CD4-positive, alpha-beta T cell treated with Interleukin-17A for 1 hour (primary cell): ENCODE data around the gene FOXD2.

Source experiments
- DNase-seq: peaks from one replicate; pipeline ENCODE4 v3.0.0-alpha.2; 2020

FOXD2 gene

DNA sequence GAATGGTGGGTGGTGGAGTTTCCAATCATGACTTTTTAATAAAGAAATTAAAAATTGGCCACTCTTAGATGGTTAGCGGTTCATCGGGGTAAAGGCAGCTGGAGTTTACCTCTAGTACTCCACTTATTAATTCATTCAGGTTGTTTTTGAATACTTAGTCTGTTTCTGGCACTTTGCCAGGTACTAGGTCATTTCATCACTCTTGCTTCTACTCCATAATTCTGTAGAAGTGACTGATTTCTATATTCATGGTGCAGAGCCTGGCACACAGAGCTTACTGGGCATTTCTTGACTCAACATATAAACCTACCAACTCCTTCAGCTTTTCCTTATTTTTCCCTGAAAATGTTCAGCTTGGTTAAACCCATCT lies 31.5 kb downstream of the FOXD2 start:
- no peak for DNase-seq

DNA sequence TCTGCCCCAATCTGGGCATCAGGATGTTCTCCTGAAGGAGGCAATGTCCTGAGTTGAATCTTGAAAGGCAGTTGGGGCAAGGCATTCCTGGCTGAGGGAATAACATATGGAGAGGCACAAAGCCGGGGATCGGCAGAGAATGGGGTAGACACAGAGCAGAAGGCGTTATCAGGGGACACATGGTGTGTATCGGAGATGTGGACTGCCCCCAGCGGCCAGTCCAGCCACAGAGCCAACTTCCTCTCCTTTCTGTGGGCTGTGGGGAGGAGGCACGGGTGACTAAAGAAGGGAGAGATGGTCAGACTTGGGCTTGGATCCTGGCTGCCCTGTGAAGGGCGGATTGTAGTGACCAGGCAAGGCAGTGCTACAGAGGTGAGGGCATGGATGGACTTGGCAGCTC lies 32.1 kb downstream of the FOXD2 start:
- DNase-seq = no peak

DNA sequence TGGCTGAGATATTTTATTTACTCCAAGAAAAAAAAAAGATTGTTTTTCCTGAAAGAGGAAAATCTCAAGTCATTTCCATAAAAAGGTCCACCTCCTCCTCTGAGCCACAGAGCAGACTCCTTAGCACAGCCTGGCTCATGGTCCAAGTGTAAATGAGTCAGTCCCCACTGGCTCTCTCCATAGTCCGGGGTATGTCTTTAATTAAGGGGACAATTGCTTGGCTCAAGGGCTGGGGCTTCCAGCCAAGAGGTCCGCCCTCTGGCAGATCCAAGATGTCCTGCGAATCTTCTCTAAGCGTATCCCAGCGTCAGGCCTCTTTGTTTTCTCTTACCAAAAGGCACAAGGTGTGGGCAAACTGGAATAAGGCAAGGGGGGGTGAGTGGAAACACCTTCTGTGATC lies 33.3 kb downstream of the FOXD2 start:
- DNase-seq = no peak

DNA sequence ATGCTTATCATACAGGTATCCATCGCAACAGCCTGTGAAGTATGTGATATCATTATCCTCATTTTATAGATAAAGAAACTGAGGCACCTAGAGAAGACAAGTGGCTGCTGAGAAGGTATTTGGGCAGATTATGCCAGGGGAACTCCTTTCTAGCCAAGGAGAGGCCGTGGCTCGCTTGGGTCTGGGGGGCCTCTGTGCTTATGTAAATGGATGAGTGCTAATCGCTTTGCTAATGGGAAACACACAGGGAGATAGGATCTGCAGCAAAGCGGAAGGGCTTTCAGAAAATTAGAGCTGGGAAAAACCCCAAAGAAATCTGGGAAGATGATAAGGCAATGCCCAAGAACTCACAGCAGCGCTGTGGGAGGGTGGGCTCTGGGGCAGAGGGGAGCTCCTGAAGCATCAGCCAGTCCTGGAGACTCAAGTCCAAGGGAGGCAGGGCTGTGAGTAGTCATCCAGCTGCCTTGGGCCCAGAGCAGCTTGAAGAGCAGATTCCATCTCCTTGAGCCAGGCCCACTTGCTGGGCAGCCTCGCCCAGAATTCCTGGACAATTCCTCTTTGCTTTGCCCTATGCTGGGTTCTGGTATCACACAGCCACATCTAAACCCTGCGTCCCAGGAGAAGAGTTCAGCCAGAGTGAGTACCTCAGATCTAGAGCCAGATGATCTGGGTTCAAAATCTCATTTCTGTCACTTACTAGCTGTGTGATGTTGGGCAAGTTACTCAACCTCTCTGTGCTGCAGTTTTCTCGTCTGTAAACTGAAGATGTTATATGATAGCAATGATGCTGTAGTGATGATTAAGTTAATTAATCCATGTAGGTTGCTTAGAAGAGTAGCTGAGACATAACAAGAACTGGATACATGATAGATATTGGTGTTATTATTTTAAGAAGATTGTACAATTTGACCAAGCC lies 36.7 kb downstream of the FOXD2 start:
- DNase-seq = no peak

DNA sequence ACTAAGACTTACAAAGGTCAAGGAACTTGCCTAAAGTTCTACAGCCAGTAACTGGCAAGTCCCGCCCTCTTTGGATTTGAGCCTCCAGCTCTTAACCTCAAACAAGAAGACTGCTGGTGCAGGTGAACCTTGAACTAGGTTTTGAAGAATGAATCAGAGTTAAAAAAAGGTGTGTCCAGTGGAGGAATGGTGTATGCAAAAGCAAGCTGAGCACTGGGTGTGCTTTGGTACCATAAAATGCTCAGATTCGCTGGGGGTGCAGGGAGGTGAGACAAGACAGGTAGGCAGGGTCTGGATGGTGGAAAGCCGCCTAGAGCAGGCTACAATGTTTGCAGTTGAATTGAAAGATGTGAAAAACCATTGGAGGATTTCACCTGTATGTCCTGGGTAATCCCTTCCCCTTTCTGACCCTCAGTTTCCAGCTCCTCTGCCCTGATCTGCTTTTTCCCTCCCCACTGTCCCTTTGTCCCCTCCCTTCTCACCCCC lies 39.8 kb downstream of the FOXD2 start:
- no peak for DNase-seq

DNA sequence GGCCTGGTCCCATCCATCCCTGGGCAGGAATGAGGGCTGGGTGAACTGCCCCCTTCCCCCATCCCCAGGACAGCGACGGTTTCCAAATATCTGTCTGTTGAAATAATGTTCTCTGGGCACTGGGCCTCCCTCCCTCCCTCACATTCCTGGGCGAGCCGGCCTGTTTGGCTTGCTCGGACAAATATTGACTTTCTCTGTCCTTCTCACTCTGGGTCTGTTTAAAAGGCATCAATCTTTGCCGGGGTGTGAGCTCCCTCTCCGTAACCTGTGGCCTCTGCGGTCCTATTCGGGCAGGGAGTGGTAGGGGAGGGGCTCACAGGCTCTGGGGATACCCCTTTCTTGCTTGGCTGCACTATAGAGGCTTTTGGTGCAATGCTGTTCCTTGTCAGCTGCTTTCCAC lies 40.2 kb downstream of the FOXD2 start:
- no peak for DNase-seq

DNA sequence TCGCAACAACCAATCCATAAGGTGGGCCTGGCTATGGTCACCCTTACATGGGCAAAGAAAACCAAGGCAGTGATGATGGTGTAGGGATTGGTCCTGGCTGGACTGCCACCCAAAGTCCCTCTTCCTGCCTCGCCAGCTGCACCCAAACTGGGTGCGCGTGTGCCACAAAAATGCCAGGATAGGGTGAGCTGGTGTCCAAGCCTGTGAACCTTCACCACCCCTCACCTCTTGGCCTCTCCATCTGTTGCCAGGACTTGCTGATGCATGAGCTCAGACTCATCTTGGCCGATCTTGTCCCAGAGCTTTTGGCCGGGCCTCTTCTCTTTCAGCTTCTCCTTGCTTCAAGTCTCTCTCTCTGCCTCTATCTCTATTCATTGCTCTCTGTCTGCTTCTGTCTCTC lies 41.8 kb downstream of the FOXD2 start:
- no peak for DNase-seq

DNA sequence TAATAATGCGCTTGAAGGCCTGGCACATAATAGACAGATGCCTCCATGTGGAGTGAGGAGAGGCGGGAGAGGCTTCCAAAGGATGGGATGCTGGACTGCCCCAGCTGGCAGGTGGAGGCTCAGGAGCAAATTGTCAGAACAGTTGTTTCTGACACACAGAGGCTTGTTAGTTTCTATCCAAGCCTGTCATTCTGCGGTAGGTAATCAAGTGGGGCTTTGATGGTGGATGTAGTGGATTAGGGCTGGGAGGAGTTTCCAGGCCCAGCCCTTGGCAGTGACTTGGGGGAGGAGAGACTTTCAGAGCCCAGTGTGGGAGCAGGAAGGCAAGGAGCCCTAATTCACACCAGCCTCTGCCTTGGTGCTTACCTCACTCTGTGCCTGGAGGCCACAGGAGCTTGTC lies 44.1 kb downstream of the FOXD2 start:
- no peak for DNase-seq

DNA sequence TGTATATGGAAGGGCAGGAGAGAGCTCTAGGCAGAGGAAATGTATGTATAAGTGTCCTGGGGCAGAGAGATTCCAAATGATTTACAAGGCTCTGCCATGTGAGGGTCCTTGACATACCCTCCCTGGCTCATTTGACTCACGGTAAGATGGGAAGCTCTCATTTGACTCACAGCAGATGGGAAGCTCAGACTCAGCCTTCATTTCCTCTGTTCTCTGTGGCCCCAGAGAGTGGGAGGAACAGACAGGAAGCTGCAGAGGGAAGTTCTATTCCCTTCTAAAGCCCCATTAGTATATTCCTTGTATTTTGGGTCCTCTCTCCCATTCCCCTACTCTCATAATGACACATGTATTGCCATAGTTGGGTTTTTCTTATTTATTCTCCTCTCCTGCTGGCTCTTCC lies 44.9 kb downstream of the FOXD2 start:
- no peak for DNase-seq

DNA sequence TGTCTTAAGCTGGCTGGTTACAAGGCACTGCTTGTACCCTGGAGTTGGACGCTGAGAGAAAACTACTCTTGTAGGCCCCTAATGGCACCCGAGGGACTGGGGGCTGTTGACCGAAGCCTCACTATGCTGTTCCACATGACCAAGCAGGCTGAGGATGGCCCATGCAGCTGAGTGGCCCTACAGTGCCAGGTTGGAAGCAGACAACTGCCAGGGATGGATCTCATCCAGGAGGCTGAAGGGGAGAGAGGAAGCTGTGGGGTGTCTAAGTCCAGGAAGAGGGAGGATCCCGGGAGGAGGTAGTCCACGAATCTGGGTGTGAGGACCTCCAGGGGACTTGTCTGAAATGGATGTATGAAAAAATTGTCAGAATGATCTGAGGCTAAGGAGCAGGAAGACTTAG lies 45.8 kb downstream of the FOXD2 start:
- no peak for DNase-seq

DNA sequence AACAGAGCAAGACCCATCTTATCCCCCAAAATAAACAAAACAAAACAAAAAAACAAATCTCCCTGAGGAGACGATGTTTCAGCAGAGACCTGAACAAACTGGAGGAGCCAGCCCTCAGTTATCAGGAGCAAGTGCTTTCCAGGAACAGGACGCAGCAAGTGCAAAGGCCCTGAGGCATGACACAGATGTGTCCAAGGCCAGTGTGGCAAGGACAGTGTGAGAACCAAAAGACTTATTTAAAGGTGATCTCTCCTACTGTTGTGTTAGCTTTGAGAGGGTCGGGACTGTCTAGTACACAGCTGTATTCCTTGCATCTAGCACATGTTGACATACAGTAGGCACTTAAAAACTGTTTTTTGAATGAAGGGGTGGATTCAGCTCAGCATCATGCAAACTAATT lies 48.0 kb downstream of the FOXD2 start:
- DNase-seq = no peak

DNA sequence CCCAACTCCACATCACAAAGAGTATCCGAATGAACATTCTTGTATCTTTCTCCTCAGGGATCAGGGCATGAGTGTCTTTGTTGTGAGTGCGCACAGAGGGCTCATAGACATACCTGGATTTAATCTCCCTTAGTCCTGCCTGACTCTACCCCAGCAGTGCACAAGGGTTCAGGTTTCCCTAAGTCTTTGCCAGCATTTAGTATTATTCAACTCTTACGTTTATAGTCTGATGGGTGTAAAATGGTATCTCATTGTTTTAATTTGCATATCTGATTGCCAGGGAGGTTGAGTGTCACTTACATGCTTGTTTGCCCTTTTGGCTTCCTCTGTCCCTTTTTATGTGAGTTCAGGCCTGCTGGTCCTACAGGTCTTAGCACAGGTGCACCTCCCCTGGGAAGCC lies 49.5 kb downstream of the FOXD2 start:
- DNase-seq = no peak

DNA sequence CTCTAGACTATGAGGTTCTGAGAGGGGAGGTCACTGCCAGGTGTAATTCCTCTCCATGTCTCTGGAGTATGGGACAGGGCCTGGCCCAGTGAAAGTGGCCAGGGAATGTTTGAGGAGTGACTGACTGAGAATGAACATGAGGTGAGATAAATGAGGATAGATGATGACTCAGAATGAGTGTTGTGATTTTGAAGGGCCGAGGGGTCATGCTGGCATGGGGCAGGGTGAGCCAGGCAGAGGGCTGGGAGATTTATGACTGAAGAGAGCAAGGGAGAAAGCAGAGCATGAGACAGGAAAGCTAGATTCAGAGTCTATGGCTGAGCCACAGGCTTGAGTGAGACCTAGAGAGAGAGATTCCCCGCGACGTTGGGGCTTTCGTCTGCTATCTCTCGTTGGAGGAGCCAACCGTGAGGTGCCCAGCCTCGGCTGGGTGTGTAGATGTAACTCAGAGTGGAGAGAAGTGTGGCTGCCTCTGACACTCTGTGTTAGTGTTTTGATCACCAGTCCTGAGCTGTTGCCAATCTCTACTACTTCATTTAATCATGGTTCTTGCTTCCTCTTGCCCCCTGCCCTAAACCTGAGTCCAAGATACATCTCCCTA lies 50.1 kb downstream of the FOXD2 start:
- no peak for DNase-seq
